Measurements from ENCODE around the gene RCE1.

The RCE1 gene

GRCh38 chr11:66867425-66868040, 24.3 kb downstream of the RCE1 start:
- no peak for FAIRE-seq
- DNase-seq (ENCODE audit: insufficient read length, low spot score): no peak
- TF ChIP-seq, protein P1, sequence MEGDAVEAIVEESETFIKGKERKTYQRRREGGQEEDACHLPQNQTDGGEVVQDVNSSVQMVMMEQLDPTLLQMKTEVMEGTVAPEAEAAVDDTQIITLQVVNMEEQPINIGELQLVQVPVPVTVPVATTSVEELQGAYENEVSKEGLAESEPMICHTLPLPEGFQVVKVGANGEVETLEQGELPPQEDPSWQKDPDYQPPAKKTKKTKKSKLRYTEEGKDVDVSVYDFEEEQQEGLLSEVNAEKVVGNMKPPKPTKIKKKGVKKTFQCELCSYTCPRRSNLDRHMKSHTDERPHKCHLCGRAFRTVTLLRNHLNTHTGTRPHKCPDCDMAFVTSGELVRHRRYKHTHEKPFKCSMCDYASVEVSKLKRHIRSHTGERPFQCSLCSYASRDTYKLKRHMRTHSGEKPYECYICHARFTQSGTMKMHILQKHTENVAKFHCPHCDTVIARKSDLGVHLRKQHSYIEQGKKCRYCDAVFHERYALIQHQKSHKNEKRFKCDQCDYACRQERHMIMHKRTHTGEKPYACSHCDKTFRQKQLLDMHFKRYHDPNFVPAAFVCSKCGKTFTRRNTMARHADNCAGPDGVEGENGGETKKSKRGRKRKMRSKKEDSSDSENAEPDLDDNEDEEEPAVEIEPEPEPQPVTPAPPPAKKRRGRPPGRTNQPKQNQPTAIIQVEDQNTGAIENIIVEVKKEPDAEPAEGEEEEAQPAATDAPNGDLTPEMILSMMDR (IDR thresholded peaks at IDR 0.05; ENCODE audit: insufficient read depth, missing control alignments): no peak

DNA sequence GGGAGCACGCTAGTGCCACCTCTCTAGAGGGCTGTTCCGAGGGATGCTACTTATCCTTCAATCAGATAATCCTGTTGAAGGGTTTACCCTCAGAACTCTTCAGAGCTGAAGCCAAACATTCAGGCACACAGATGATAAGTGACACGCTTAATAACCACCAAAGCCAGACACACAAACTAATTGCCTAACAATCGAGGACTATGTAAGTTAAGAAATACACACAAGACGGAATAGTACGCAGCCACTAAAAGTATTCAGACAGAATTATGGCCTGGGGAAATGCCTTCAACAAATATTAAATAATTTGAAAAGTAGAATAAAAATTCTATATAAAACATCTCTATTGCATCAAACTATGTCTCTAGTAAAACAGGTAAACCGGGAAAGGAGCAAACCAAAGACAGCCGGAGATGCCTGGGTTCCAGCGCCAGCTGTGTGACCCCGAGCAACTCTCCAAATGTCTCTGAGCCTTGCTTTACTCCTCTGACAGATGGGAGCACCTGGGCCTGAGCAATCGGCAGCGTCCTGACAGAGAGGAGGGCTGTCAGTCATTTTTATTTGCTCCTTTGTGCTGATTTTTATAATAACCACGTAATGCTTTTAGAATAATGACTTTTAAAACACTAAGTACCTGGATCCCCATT, 25.0 kb downstream of the RCE1 start:
- DNase-seq (ENCODE audit: insufficient read length, low spot score): no peak
- TF ChIP-seq, protein P1 (IDR thresholded peaks at IDR 0.05; ENCODE audit: insufficient read depth, missing control alignments): no peak
- no peak for FAIRE-seq

- FAIRE-seq: no peak
- DNase-seq (ENCODE audit: insufficient read length, low spot score): no peak
- TF ChIP-seq, protein P1 (IDR thresholded peaks at IDR 0.05; ENCODE audit: insufficient read depth, missing control alignments): no peak
Measured at GRCh38 chr11:66868726-66869566, 25.7 kb downstream of the RCE1 start.

DNA sequence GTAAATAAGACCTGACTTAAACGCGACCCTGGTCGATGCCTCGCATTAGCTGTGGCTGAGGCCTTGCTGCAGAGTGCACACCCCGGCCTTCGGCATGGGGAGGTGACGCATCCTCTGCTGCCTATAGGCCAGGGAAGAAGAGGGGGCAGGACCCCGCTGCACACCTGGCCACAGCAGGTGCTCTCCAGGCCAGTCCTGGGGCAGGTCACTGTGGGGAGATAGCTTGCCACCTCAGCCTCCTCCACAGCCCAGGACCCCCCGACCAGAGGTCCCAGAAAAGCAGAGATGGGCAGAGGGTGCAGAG, 26.3 kb downstream of the RCE1 start:
- DNase-seq (ENCODE audit: insufficient read length, low spot score) (no peak), FAIRE-seq (no peak)
- TF ChIP-seq, protein P1 (IDR thresholded peaks at IDR 0.05; ENCODE audit: insufficient read depth, missing control alignments): no peak

- no peak for FAIRE-seq
- TF ChIP-seq, protein P1 (IDR thresholded peaks at IDR 0.05; ENCODE audit: insufficient read depth, missing control alignments): no peak
Measured at GRCh38 chr11:66870131-66870530, 26.9 kb downstream of the RCE1 start.

DNA sequence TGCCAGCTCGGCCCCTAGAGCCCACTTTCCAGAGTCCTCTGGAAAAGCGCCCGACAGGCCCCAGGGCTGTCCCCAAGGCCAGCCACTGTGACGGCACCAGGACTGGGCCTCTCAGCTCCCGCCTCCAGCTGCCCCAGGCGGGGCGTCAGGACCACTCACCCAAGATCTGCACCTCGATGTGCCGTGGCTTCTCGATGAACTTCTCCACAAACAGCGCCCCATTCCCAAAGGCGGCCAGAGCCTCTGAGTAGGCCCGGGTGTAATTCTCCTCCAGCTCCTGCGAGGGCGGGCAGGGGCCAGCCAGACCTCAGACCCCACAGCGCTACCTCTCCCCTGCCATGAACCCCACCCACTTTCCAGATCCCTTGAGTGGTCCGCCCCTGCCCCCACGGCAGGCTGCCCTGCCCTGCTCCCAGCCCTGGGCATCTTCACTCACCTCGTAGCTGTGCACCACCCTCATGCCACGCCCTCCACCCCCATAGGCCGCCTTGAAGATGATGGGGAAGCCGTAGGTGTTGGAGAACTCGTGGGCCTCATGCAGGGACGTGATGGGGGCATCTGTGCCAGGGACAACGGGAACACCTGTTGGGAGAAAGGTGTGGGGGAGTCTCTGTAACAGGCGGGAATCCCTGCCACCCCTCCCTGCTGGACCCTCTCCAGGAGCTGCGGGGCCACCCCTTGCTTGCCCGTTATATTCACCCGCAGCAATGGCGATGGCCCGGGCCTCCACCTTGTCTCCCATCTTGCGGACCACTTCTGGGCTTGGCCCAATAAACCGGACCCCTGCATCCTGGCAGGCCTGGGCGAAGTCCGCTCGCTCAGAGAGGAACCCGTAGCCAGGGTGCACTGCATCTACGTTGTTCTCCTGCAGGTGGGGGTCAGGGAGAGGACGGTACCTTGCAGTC, 27.6 kb downstream of the RCE1 start:
- DNase-seq (ENCODE audit: insufficient read length, low spot score) (no peak), FAIRE-seq (no peak)
- TF ChIP-seq, protein P1 (IDR thresholded peaks at IDR 0.05; ENCODE audit: insufficient read depth, missing control alignments): no peak

More at GRCh38 chr11:66870131-66870530, 26.9 kb downstream of the RCE1 start:
- DNase-seq (ENCODE audit: insufficient read length, low spot score): no peak
